Measurements from ENCODE around the gene MYZAP. TPM values are rescaled to one million over a fixed set of nuclear protein-coding genes. Genes with fewer than 3 reads are reported as not detected.

MYZAP gene
- polyA plus RNA-seq, 12 donors = 2.3 to 6.3 (median 3.2) TPM; not detected in 1

Other genes with a start within 250 kb of the MYZAP start
- gene CGNL1, start 215.4 kb upstream of the MYZAP start, polyA plus RNA-seq (ENCODE audit: insufficient read length in 12 of 12) = 10 to 100 TPM in 4 of 12 donors, 1 to 10 TPM in 7, not detected in 1; 7.2 to 20.3 (median 8.8) TPM
- 10 to 100 TPM in 11 of 12 donors, not detected in 1; 33.7 to 81.6 (median 49.5) TPM for gene POLR2M, start 114.8 kb downstream of the MYZAP start, polyA plus RNA-seq (ENCODE audit: insufficient read length in 12 of 12)

Measured in muscle of arm (tissue), 12 donors.